ENCODE measurements around the gene ANKRD22. TPM values are rescaled to one million over a fixed set of nuclear protein-coding genes. Genes with fewer than 3 reads are reported as not detected.

The ANKRD22 gene
- total and polyA plus RNA-seq, 8 donors: 0.13 to 8.9 (median 0.88) TPM

- DNase-seq (no peak), ATAC-seq (peak; percentile 20)
- no peaks in the 10 kb centered on the region for H3K36me3 ChIP-seq
- H3K4me3 ChIP-seq: peak overlapping the region in 1 of 2 donors; percentile 42
- intact Hi-C loops (cut with DNase I): no loop called here
- no peak for TF ChIP-seq CTCF (IDR thresholded peaks at IDR 0.05)
- H3K27me3 ChIP-seq: no peaks in the 10 kb centered on the region
- no peaks in the 10 kb centered on the region for H3K9me3 ChIP-seq
- peaks cover 7 to 58% of the 10 kb centered on the region in 2 donors for H3K4me1 ChIP-seq
- H3K27ac ChIP-seq: peak overlapping the region in 1 of 2 donors; percentile 53
These were observed 3.1 kb downstream of the ANKRD22 start for GRCh38 chr10:88848499-88848898.

GRCh38 chr10:88843171-88843570 is 8.5 kb downstream of the ANKRD22 start:
- TF ChIP-seq CTCF (IDR thresholded peaks at IDR 0.05): no peak
- no peak for DNase-seq
- Histone ChIP-seq H3K36me3 (no peaks in the 10 kb centered on the region), H3K4me3 (no peak overlapping the region), H3K4me1 (peaks cover 0 to 24% of the 10 kb centered on the region in 2 donors), H3K27me3 (no peaks in the 10 kb centered on the region), H3K9me3 (no peaks in the 10 kb centered on the region), H3K27ac (no peak overlapping the region)
- ATAC-seq: no peak
- intact Hi-C loops (cut with DNase I): no loop called here

- DNase-seq: no peak
- peaks cover 0 to 21% of the 10 kb centered on the region in 2 donors for H3K4me1 ChIP-seq
- H3K36me3 ChIP-seq: no peaks in the 10 kb centered on the region
- no peaks in the 10 kb centered on the region for H3K27me3 ChIP-seq
- no peak for TF ChIP-seq CTCF (IDR thresholded peaks at IDR 0.05)
- no peak overlapping the region for H3K4me3 ChIP-seq
- no peaks in the 10 kb centered on the region for H3K9me3 ChIP-seq
- ATAC-seq: no peak
- intact Hi-C loops (cut with DNase I): no loop called here
- peak overlapping the region in 1 of 2 donors; percentile 74 for H3K27ac ChIP-seq
These were observed 10.1 kb downstream of the ANKRD22 start for GRCh38 chr10:88841316-88842111.

- H3K4me1 ChIP-seq: peaks cover 0 to 23% of the 10 kb centered on the region in 2 donors
- TF ChIP-seq CTCF (IDR thresholded peaks at IDR 0.05): no peak
- ATAC-seq (no peak), DNase-seq (no peak)
- no peaks in the 10 kb centered on the region for H3K27me3 ChIP-seq
- H3K36me3 ChIP-seq: no peaks in the 10 kb centered on the region
- no peaks in the 10 kb centered on the region for H3K9me3 ChIP-seq
- H3K27ac ChIP-seq: peak overlapping the region; percentile 27 to 74
- intact Hi-C loops (cut with DNase I): no loop called here
- H3K4me3 ChIP-seq: no peak overlapping the region
These were observed 10.8 kb downstream of the ANKRD22 start for GRCh38 chr10:88840881-88841280.

- Histone ChIP-seq H3K27ac (peak overlapping the region in 1 of 2 donors; percentile 74), H3K27me3 (no peaks in the 10 kb centered on the region), H3K4me3 (no peak overlapping the region), H3K9me3 (no peaks in the 10 kb centered on the region), H3K4me1 (peaks cover 2 to 31% of the 10 kb centered on the region in 2 donors), H3K36me3 (no peaks in the 10 kb centered on the region)
- DNase-seq (no peak), ATAC-seq (no peak)
- no peak for TF ChIP-seq CTCF (IDR thresholded peaks at IDR 0.05)
- intact Hi-C loops (cut with DNase I): no loop called here
These were observed 11.5 kb downstream of the ANKRD22 start for GRCh38 chr10:88840104-88840503.
